DOHH2 (cell line): ENCODE results near the gene ENPP7.

Experiments used
- CTCF ChIP-seq: fragments of 200-600 bp; sonication (generic); IDR thresholded peaks from one replicate; pipeline ENCODE4 v1.5.1; 2014; ENCODE audit warnings: antibody characterized with exemption, mild to moderate bottlenecking, low read depth, low read length; ENCODE audit not compliant: poor library complexity, severe bottlenecking
- EZH2phosphoT487 ChIP-seq: fragments of 200-600 bp; sonication (generic); IDR thresholded peaks from 2 replicates; pipeline ENCODE4 v1.6.1; 2017; ENCODE audit warnings: borderline replicate concordance, mild to moderate bottlenecking, antibody characterized with exemption, low read length, moderate library complexity, mixed read lengths

GRCh38 chr17:79788989-79789942 is 58.5 kb downstream of the ENPP7 start:
- TF ChIP-seq CTCF: no peak
- TF ChIP-seq EZH2phosphoT487: no peak
